Activated CD4-positive, alpha-beta T cell treated with anti-CD3 and anti-CD28 coated beads for 48 hours (primary cell): ENCODE results near the gene SHBG.

ENCODE experiments used
- DNase-seq: peaks from one replicate; pipeline ENCODE4 v3.0.0-alpha.2; 2020

SHBG gene

GRCh38 chr17:7650509-7651096, 20.7 kb downstream of the SHBG start, which contains the start of gene ATP1B2:
Gene ATP1B2 (plus strand): TSS chr17:7650926. CDS start chr17:7651519, 593 bp downstream.
- peak; percentile 76 for DNase-seq

DNA sequence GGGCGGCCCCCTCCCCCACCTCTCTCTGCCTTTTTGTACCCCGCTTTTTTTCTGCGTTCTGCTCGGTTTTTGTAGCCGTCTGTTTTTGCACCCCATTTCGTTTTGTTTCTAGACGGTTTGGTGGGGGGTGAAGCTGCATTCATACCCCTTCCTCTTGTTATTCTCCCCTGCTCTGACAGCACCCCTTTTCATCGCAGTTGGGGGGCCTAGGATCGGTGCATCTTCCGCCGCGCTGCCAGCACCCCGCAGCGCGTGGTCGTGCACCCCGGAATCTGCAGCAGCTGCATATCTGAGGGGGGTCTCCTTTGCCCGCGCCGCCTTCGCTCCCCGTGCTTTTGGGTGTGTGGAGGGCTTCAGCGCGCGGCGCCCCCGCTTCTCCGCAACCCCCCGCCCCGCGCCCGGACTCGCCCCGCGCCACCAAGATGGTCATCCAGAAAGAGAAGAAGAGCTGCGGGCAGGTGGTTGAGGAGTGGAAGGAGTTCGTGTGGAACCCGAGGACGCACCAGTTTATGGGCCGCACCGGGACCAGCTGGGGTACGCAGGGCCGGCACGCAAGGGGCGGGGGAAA, 21.2 kb downstream of the SHBG start:
- DNase-seq = no peak

DNA sequence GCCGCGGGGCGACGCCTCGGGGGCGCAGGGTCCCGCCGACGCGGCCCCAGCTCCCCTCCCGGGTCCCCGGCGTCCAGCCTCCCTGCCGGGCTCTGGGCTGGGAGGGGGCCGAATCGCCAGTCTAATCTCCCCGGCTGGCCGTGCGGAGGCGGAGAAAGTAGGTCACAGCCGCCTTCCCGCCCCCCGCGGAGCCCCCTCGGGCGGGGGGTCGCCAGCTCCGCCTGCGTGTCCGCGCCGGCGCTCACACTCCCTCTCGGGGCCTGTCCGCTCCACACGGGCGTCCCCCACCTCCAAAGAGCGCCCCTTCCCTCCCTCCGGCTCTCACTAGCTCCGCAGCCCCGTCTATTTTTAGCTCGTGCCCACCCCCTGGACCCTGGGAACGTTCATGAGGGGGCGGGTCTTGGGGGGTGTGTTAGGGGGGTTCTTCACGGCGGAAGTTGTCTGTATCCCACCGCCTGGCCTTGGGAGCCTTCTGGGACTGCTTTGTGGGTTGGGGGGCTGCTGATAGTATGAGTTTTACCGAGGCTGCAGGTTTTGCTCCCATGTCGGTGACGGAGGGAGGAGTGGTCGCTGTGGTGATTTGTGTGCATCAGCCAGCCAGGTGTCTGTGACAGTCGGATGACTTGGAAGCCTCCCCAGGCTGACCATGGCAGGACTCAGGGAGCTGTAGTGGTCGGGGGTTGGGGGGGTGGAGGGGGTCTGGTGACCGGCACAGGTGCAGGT, 21.9 kb downstream of the SHBG start:
- DNase-seq = no peak

- DNase-seq = no peak
Observed at GRCh38 chr17:7652388-7653356, 22.7 kb downstream of the SHBG start.

DNA sequence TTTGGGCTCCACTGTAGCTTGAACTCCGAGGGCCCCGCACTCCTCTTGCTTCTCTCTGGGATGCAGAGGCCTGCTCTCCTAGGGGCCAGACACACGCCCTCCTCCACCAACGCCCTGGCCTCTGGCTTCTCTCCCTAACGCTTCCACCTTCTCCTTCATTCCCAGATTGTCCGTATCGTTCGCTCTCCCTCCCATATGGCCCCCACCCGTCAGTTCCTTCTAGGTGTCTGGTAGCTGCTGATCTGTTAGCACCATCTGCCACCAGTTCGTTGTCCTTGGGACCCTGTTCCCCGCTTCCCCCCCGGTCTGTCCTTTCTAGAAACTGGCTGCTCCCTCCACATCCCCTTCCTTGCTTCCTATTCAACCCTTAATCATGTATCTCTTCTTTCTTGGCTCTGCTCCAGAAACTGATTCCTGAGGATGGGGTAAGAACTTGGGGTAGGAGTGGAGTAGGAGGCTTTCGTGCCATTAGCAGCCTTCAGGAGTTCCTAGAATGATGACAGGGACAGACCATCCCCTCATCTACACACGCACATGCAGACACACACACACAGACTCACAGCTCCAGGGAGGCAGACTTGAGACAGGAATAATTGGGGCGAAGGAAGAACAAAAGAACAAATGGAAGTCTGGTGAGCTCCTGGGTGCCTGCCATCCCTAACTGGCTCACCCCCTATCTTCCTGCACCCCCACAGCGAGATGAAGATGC, 25.1 kb downstream of the SHBG start:
- no peak for DNase-seq

GRCh38 chr17:7655541-7655840, 25.6 kb downstream of the SHBG start:
- DNase-seq = no peak

GRCh38 chr17:7656958-7657609, 27.1 kb downstream of the SHBG start:
- no peak for DNase-seq

DNA sequence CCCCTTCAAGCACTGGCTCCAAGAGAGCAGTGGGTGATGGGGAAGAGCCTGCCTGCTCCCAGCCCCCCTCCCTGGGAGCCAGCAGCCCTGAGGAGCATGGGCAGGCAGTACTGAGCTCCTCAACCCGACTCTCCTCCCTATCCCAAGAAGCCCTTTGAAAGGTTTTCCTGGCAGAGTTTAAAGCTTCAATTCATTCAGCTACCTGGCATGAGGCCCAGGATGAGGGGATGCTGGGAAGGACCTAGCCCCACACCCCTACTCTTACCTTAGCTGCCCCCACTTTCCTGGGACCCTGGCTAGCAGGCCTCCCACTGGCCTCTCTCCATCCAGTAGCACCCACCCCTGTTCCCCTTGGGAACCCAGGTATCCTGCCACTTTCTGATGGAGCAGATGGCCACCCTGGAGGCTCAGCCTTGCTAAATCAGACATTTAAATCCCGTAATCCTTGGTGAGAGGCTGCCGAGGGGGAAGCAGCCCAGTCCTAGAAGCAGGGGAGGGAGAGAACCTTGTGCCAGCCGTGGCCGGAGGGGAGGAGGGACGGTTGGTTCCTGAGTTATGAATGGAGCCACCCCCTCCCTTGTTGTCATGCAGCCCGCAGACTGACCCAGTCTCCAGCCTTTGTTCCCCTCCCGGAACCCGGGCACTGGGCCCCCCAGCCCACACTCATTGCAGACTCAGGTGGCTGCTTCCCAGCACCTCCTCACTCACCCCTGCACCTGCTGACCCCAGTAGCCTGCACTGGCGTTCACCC, 37.9 kb downstream of the SHBG start:
- DNase-seq = no peak

DNA sequence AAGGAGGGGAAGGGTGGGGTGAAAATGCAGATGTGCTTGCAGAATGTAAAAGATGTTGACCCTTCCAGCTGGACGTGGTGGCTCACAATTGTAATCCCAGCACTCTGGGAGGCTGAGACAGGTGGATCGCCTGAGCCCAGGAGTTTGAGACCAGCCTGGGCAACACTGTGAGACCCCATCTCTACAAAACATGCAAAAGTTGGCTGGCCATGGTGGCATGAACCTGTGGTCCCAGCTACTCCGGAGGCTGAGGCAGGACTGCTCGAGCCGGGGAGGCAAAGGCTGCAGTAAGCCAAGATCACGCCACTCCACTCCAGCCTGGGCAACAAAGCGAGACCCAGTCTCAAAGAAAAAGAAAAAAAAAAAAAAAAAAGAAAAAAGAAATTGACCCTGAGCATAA, 38.5 kb downstream of the SHBG start:
- no peak for DNase-seq

- peak; percentile 77 for DNase-seq
Observed at GRCh38 chr17:7673239-7673638, 43.3 kb downstream of the SHBG start.

GRCh38 chr17:7674934-7675333, 45.0 kb downstream of the SHBG start:
- no peak for DNase-seq

DNA sequence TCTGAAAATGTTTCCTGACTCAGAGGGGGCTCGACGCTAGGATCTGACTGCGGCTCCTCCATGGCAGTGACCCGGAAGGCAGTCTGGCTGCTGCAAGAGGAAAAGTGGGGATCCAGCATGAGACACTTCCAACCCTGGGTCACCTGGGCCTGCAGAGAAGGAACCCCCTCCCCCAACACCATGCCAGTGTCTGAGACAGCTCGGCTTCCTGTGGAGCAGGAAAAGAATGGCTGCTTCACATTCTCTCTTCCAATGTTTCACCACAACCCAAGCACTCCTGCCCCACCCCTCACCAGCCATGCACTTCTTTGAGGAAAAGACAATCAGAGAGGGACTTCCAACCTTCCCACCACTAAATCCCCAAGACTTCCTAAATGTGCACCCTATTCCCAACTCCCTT, 46.6 kb downstream of the SHBG start:
- DNase-seq = no peak

DNA sequence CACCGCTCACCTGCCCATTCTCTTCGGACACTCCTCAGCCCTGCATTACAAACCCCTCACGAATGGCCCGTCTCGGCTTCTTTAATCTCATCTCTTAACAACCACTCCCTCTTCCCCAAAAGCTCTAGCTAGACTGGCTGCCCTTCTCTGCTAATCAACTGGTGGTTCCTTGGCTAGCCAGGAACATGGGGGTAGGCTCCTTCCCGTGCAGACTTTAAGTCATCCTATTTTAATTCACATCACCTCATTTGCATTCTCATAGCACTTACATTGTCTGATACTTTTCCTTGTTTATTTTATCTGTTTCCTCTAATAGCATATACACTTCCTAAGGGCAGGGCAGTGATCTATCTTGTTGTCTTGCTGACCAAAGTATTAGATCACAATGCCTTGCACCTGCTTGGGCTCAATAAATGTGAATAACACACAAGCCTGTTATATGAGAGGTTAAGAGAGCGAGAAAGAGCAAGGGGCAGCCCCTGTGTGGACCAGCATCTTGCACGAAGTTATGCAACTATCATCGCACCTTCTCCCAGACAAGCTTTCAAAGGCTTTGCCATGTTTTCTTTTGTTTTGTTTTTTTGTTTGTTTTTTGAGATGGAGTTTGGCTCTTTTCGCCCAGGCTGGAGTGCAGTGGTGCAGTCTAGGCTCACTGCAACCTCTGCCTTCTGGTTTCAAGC, 47.6 kb downstream of the SHBG start:
- no peak for DNase-seq
